Adipose tissue (tissue), 3 donors: Measurements from ENCODE around the gene ZFYVE21. TPM values are rescaled to one million over a fixed set of nuclear protein-coding genes. Genes with fewer than 3 reads are reported as not detected.

Experiments
- H3K27ac ChIP-seq: one replicate; pipeline ENCODE4 v1.5.1; 2013; ENCODE audit warnings: low read depth, low read length
- WGBS, 3 donors: extraction: QIAGEN DNeasy Blood & Tissue Kit; methylation state at CpG; one replicate each; pipeline ENCODE4 v1.1.7; 2013; 5-methylcytosine and 5-hydroxymethylcytosine counted together
- polyA plus RNA-seq, 3 donors: library from polyadenylated mRNA; stranded (reverse); fragments of 200-250 nt; gene quantifications; one replicate each; pipeline ENCODE4 v1.2.3, GENCODE V29; 2013
- donor health status: healthy with polysubstance abuse.
- donor health status: Bipolar disorder and iron deficiency.
- donor health status: healthy.

The ZFYVE21 gene
- polyA plus RNA-seq, 3 donors, result 30.2 to 107 (median 81.8) TPM

GRCh38 chr14:103741876-103742275 lies 26.3 kb downstream of the ZFYVE21 start:
- 73 to 88% (median 84%) methylated on average over 8 to 9 of the region's 9 CpGs for WGBS, 3 donors
- no peak overlapping the region for H3K27ac ChIP-seq

- H3K27ac ChIP-seq, result no peak overlapping the region
Measured at GRCh38 chr14:103742499-103743255, 27.1 kb downstream of the ZFYVE21 start.

GRCh38 chr14:103743691-103744090 lies 28.1 kb downstream of the ZFYVE21 start:
- no peak overlapping the region for H3K27ac ChIP-seq
- WGBS, 3 donors, result 87 to 92% (median 91%) methylated on average over 15 of the region's 15 CpGs

More at GRCh38 chr14:103742499-103743255, 27.1 kb downstream of the ZFYVE21 start:
- 90 to 96% (median 91%) methylated on average over 14 of the region's 14 CpGs for WGBS, 3 donors

GRCh38 chr14:103744621-103745395 lies 29.2 kb downstream of the ZFYVE21 start:
- 81 to 84% (median 83%) methylated on average over 15 of the region's 15 CpGs for WGBS, 3 donors
- H3K27ac ChIP-seq, result no peak overlapping the region

- H3K27ac ChIP-seq, result no peak overlapping the region
- 72 to 90% (median 84%) methylated on average over 5 of the region's 5 CpGs for WGBS, 3 donors
Measured at GRCh38 chr14:103745424-103745823, 29.8 kb downstream of the ZFYVE21 start.

GRCh38 chr14:103746701-103747100 lies 31.1 kb downstream of the ZFYVE21 start:
- no peak overlapping the region for H3K27ac ChIP-seq
- WGBS, 3 donors, result 88 to 94% (median 91%) methylated on average over 10 of the region's 10 CpGs

GRCh38 chr14:103748534-103748857 lies 32.9 kb downstream of the ZFYVE21 start:
- 81 to 86% (median 83%) methylated on average over 5 of the region's 5 CpGs for WGBS, 3 donors
- H3K27ac ChIP-seq, result no peak overlapping the region

GRCh38 chr14:103749452-103749851 lies 33.8 kb downstream of the ZFYVE21 start:
- no peak overlapping the region for H3K27ac ChIP-seq
- whole genome bisulfite sequencing, 3 donors, result 94 to 95% (median 95%) methylated on average over 5 of the region's 5 CpGs

- WGBS, 3 donors, result 80 to 86% (median 83%) methylated on average over 5 of the region's 5 CpGs
- H3K27ac ChIP-seq, result no peak overlapping the region
Measured at GRCh38 chr14:103749860-103750259, 34.2 kb downstream of the ZFYVE21 start.

- WGBS, 3 donors, result 81 to 85% (median 84%) methylated on average over 9 of the region's 9 CpGs
- H3K27ac ChIP-seq, result no peak overlapping the region
Measured at GRCh38 chr14:103753774-103754173, 38.2 kb downstream of the ZFYVE21 start.

- H3K27ac ChIP-seq, result no peak overlapping the region
- WGBS, 3 donors, result 82 to 87% (median 86%) methylated on average over 6 of the region's 6 CpGs
Measured at GRCh38 chr14:103755060-103755459, 39.5 kb downstream of the ZFYVE21 start.

GRCh38 chr14:103758059-103758776 lies 42.6 kb downstream of the ZFYVE21 start:
- no peak overlapping the region for H3K27ac ChIP-seq
- WGBS, 3 donors, result 92 to 95% (median 93%) methylated on average over 8 of the region's 8 CpGs

- 50 to 75% (median 61%) methylated on average over 1 of the region's 1 CpG for WGBS, 3 donors
- H3K27ac ChIP-seq, result no peak overlapping the region
Measured at GRCh38 chr14:103762036-103762435, 46.4 kb downstream of the ZFYVE21 start.

GRCh38 chr14:103762541-103762940 lies 46.9 kb downstream of the ZFYVE21 start:
- 81 to 89% (median 83%) methylated on average over 13 of the region's 13 CpGs for WGBS, 3 donors
- no peak overlapping the region for H3K27ac ChIP-seq

- no peak overlapping the region for H3K27ac ChIP-seq
- 93 to 95% (median 95%) methylated on average over 5 of the region's 5 CpGs for WGBS, 3 donors
Measured at GRCh38 chr14:103763730-103764488, 48.3 kb downstream of the ZFYVE21 start.

GRCh38 chr14:103765526-103765925 lies 49.9 kb downstream of the ZFYVE21 start:
- no peak overlapping the region for H3K27ac ChIP-seq
- WGBS, 3 donors, result 61 to 83% (median 65%) methylated on average over 3 of the region's 3 CpGs

GRCh38 chr14:103767336-103767894 lies 51.8 kb downstream of the ZFYVE21 start:
- 69 to 84% (median 71%) methylated on average over 4 of the region's 4 CpGs for WGBS, 3 donors

GRCh38 chr14:103770500-103770899 lies 54.9 kb downstream of the ZFYVE21 start:
- H3K27ac ChIP-seq, result no peak overlapping the region
- WGBS, 3 donors, result 92 to 94% (median 93%) methylated on average over 2 of the region's 2 CpGs

More at GRCh38 chr14:103767336-103767894, 51.8 kb downstream of the ZFYVE21 start:
- H3K27ac ChIP-seq, result no peak overlapping the region
